Lower leg skin (tissue), 3 donors: ENCODE data around the gene SIGLEC9.

Source experiments
- CTCF ChIP-seq, 3 donors: fragments of 450-650 bp; IDR thresholded peaks; one replicate each; pipeline ENCODE4 v1.5.1; 2016; ENCODE audit warnings: antibody characterized with exemption in 3 of 3, mild to moderate bottlenecking in 3 of 3, moderate library complexity in 2 of 3
- POLR2A ChIP-seq, 2 donors: fragments of 450-650 bp; IDR thresholded peaks; one replicate each; pipeline ENCODE4 v1.6.1; 2016 to 2017; ENCODE audit warnings: antibody characterized with exemption in 2 of 2, mild to moderate bottlenecking in 1 of 2, moderate library complexity in 1 of 2

GRCh38 chr19:51123802-51124201 is 904 bp upstream of the SIGLEC9 start:
- TF ChIP-seq CTCF (IDR thresholded peaks at IDR 0.05) (no peak), POLR2A (IDR thresholded peaks at IDR 0.05) (no peak)
